HG03064 (cell line): ENCODE measurements around the gene VPS18.

Experiments used
- ATAC-seq: cut with Tn5 transposase; IDR thresholded peaks from one replicate; pipeline ENCODE4 v1.9.1; 2021; ENCODE audit warnings: low read depth; ENCODE audit not compliant: unreplicated experiment

The VPS18 gene

DNA sequence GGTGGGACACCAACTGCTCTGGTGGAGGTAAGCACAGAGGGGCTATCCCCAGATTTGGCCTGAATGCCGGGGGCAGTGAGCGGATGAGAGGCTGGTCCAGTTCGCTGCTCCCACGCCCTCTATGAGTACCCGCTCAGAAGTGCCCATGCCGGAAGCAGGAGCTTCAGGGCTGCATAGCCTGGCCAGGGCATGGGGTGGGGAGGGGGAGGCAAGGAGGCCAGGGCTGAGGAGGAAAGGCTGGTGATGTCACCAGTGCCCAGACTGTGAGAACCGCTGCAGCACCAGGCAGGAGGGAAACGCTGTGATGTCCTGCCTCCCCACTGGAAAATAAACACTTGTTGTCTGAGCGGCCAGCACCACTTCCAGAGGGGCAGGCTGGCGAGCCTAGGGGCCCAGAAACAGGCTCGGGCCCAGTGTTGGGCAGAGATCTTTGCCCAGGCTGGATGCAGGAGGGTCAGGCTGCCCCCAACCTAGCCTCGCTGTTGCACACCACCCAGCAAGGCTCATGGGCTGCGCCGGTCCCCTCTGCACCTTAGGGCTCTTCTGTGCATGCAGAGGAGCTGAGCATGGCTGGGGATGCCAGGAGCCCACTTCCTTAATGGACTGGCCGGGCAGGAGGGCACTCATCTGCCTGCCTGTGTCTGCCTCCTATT lies 24.0 kb downstream of the VPS18 start:
- ATAC-seq, result no peak

DNA sequence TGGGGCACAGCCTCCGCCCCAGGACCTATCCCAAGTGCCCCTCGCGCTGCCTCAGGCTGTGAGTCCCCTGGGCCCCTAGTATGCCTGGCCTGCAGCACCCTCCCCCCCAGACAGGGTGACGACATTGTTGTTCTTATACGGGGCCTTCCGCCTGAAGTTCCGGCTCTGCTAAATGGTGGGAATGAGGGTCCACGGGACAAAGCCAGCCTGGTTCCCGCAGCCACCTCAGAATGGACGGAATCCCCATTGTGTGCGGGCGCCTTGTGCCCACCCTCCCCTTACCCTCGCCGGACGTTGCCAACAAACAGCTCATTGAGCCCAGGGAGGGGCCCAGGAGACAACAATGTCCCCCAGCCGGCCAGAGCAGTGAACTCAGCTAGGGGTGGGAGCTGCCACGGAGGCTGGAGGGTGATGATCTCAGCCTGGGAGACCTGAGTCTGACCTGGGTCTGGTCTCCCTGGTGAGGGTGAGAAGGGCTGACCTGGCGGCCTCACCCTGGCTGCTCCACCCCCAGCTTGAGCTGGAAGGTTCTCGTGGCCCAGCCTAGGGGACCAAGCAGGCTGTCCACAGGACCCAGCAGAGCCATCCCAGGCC lies 24.6 kb downstream of the VPS18 start:
- ATAC-seq, result no peak

DNA sequence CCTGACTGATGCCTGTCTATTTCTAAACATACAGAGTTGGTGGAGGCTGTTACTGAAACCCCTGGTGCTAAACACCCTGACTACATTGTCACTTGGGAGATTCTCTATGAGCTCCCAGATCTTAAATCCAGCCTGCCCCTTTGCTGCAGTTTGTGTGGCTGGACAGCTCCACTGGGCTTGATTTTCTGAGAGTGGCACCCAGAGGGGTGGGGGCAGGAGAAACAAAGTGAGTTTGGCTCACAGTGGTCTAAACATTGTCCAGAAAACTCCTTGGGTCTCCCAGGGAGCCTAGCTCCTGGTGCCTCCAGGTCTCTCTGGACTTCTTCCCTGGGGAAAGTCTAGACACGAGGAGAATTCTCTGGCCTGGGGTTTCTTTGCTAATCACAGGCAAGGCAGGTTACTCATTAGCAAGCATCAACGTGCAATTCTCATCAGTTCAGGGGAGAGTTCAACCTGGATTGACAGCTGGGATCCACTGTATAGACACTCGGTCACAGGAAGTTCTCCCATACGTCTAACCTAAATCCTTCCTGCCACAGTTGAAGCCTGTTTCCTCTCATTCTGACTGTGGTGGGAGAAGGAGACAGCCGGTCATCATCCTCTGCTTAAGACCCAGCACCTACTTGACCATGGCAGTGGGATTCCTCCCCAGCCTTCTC lies 27.8 kb downstream of the VPS18 start:
- no peak for ATAC-seq

DNA sequence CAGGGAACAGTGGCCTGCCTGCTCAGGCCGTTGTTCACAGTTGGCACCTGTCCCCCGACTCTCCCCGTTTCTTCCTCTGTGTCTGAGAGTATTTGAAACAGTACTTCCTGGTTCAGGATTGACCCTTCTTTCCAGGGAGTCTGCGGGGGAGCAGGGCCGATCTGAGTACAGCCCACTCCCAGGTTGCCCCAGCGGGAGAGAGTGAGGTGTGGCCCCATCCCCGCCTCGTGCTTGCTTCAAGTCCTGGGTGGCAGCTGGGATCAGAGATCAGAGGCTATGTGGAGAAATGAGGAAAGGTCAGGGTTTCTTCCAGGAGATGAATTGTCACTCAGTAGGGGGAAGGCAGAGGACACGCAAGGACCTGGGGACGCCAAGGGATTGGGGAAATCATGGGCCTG lies 28.4 kb downstream of the VPS18 start:
- ATAC-seq, result no peak

DNA sequence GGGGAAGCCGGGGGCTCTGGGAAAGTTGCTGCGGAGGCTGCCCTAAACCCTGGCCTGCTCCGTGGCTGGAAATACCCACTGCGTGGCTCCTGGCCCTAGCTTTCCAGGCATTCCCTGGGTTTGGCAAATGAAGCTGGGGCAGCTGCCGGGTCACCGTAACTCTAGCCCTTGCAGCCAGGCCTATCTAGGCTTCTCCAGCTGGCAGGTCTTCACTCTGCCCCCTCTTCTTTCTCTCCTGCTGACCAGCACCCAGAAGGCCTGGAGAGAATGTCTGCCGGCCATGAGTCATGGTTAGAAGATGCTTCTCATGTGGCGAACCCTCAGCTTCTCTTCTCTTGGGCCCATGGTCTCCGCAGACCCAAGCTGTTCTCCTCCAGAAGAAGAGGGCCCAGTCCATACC lies 29.3 kb downstream of the VPS18 start:
- ATAC-seq, result no peak

DNA sequence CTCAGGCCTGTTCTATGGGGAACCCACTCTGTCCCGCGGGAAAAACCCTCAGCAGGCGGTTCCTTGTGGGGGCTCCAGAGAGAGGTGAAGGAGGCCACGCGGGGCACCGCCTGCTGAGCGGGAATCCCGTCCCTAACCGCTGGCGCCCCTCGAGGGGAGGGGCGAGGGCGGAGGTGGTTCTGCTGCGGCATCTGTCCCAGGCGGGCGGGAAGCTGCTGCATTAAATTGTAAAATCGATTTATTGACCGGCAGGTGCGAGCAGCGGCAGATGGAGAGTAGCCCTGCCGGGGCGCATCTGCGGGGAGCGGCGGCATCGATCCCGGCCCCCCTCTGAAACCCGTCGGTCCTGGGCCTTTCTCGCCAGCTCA lies 31.2 kb downstream of the VPS18 start:
- ATAC-seq, result no peak

DNA sequence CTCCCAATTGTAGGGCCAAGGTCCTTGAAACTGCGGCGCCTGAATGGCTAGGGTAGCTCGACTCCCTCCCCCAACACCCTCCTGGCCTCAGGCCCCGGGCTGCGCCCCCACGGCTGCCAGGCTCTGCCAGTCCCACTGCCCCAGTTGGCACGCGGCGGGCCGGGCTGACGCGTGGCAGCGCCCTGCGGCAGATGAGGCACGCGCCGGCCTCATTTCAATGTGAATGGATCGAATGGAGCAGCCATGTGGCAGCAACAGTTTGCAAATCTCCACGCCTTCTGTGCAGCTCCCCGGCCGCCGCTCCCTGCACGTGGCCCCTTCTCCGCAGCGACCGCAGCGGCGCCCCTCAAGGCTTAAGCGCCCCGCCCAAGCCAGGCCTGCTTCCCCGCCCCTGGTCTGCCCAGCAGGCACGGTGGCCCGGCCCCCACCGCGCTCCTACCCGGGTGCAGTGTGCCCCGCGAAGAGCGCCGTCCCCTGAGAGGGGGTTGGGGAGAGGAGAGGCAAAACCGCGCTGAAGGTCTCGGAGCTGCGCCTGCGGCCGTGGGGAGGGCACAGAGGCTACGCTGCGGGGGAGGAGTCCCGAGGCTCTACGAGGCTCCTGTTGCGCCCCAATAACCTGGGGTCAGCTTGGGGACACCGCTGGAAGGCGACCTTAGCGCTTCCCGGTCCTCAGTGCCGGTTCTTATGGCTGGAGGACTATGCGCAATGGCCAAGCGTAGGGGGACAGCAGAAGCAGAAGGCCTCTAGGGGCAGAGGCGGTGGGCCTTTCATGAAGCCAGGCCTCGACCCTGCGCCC lies 31.8 kb downstream of the VPS18 start:
- no peak for ATAC-seq

DNA sequence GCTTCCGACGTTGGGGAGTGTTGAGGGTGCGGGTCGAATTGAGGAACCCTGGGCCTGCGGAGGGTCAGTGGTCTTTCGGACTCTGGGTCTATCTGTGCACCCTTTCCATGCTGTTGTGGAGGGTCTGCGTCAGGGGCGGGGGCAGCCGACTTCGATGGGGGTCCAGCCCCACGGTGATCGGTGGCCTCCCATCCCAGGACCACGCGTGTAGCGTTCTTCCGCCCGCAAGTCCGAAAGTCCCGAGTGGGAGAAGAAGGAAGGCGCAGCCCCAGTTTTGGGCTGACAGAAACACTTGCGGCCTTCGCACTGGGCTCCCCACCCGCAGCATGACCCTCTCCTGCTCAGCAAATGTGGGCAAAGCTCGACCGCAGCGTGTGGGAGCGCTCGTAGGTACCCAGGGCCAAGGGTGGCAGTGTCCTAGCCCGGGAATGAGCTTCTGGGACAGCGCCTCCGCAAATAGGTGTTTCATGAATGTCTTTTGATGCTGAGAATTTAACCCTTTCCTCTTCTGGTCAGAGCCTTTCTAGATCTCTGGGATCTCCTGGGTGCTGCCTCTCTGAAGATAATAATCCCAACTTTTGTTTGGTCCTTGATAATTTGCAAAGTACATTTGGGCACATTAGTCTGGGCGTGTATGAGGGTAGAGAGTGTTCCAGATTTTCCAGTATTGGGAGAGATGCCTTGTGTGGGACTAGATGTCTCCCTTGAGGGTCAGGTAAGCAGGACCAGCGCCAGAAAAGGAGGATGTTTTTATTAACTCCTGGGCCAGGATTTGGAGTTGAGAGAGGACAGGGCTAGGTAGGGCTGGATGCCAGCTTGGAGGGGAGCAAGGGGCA lies 32.6 kb downstream of the VPS18 start:
- no peak for ATAC-seq

DNA sequence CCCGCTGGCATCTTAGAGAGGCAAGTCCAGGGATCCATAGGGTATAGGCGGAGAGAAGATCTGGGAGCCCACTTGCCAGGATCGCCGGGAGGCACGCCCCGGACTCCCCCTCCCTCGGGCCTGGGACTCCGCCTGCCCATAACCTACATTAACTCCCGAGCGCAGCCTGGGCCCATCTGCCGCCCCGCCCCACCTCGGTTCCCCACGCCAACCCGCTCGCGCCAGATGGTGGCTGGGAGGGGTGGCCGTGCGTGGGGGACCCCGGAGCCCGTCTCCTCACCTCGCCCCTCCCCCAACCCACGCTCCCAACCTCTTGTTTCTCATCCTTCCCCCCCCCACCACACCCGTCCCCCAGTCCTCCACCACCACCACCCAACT lies 33.2 kb downstream of the VPS18 start:
- no peak for ATAC-seq

DNA sequence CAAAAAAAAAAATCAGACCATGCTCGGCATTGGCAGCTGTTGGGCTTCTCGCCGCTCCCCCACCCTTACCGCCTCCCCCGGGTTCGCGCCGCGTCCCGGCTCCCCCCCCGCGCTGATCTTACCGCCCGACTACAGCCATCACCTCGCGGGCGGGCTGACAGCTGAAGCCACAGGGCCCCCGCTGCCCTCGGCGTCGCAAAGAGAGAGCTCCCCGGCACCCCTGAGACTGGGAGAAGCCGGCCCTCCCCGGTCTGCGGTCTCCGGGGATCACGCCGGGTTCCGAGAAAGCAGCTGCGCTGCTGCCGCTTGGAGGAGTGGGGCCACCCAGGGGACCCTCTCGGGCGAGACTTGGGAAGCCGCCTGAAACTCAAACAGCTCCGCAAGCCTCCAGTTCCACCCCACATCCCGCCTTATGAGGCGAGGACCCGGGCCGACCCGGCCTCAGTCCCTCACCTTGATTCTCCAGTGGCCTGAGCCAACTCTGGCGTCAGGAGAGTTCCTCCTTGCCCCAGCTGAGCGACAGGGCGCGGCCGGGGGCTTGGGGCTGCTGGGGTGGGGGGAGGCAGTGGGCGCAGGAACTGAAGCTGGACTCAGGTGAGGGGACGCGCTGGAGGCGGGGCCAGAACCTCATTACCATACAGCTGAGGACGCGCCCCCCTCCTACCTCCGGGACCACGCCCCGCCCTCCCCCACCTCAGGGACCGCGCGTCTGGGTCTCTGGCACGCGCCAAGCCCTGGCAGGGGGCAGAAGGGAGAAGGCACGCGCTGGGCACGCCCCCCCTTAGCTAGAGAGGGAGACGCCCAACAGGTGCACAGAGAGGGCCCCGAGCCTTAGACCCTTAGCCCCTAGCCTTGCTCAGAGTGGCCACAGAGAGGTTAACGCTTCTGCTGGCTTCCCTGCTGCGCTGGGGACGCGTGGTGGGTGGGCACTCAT lies 33.9 kb downstream of the VPS18 start:
- ATAC-seq, result no peak

DNA sequence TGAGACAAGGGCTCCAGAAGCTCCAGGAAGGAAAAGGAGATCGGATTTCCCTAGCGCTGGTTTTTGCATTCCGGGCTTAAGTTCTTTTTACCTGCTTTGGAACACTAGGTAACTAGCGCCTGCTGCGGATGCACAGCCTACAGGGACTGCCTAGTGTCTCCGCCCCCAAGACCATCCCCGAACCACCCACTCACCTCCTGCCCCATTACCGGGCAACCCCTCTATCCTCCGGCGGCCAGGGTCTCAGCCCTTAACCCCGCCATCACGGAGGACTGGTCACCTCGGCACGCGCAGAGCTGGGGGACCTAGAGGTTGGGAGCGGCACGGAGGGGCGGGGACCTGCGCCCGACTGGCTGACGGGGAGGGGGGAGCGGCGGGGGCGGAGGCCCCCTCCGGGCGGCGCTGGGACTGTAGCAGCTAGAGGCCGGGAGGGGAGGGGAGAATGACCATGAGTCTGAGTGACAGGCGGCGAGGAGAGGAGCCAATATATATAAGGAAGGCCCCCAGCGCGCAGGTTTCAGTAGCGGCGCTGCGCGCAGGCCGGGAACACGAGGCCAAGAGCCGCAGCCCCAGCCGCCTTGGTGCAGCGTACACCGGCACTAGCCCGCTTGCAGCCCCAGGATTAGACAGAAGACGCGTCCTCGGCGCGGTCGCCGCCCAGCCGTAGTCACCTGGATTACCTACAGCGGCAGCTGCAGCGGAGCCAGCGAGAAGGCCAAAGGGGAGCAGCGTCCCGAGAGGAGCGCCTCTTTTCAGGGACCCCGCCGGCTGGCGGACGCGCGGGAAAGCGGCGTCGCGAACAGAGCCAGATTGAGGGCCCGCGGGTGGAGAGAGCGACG lies 34.8 kb downstream of the VPS18 start, which contains the start of gene DLL4:
DLL4 (plus strand) TSS at position 520 of the 839 bp plus-strand sequence. CDS start 329 bp downstream, outside the sequence.
- no peak for ATAC-seq

DNA sequence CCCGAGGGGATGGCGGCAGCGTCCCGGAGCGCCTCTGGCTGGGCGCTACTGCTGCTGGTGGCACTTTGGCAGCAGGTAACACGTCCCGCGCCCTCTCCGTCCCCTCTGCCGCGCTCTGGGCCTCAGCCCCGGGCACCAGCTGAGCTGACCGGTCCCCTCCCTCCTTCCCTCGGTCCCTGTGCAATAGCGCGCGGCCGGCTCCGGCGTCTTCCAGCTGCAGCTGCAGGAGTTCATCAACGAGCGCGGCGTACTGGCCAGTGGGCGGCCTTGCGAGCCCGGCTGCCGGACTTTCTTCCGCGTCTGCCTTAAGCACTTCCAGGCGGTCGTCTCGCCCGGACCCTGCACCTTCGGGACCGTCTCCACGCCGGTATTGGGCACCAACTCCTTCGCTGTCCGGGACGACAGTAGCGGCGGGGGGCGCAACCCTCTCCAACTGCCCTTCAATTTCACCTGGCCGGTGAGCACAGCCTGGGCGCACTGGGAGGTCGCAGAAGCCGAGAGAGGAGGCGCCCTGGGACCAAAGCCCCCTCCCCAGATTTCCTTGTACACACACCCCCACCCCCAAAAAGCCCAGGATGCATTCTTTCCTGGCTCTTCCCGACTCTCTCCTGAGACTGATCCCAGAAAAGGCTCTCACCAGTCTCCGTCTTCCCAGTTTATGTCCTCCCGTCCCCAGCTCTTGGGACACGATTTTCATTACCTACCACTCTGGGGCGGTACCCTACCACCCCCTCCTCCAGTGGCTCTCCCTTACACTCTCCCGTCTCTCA lies 35.6 kb downstream of the VPS18 start:
- no peak for ATAC-seq

DNA sequence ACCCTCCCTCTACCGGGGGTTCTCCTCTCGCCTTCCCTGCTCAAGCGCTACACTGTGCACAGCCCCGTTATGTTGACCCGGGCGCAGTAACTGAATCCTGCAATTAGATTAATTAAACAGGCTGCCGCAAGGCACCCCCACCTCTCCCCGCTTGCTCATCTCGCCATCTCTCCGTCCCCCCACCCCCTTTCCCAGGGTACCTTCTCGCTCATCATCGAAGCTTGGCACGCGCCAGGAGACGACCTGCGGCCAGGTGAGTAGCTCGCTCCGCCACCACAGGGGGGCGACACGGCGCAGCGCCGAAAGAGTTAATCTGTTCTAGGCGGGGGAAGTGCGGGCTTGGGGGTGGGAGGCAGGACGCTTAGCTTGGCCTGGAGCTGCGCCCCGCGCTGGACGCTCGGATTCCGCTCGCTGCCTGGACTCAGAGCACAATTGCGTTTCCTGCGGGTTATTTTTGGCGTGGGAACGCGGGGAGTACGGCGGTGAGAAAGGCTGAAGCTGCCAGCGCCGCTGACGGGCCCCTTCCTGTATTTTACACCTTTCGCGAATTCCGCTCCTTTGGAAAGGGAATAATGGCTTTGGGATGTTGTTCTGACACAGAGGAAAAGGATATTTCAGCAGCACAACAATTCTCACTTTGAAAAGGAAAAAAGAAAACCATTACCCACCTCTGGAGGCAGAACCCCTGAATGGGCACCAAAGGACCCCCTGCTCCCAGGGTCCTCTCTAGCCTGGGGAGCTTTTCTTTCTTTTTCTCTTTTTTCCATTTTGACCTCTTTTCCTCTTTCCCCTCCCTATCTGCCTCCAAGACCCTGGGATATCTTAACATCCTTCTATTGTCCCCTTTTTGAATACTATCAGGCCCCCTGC lies 36.4 kb downstream of the VPS18 start:
- ATAC-seq, result no peak

DNA sequence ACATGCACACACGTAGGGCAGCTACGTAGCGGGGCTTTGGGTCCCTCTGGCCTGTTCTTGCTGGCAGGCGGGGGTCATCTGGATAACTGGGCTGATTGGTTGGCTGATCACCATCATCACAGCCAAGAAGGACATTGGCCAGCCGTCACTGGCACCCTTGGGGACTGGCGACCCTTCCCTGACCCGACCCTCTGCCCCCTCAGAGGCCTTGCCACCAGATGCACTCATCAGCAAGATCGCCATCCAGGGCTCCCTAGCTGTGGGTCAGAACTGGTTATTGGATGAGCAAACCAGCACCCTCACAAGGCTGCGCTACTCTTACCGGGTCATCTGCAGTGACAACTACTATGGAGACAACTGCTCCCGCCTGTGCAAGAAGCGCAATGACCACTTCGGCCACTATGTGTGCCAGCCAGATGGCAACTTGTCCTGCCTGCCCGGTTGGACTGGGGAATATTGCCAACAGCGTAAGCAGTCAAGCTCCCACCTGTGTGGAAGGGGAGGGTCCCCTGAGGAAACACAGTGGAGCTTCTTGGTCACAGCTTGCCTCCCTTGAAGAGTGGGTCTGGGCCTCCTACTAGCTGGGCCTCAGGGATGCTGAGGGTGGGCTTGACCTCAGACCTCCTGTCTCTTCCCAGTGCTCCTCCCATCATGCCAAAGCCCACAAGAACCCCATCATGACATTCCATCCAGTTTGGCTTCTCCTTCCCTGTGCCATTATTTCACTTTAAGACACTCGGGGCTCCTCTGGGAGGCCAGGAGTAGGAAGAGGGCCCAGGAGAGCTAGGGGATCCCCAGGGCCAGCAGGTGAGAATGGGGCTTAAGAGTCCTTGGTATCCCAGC lies 37.3 kb downstream of the VPS18 start:
- ATAC-seq, result no peak

DNA sequence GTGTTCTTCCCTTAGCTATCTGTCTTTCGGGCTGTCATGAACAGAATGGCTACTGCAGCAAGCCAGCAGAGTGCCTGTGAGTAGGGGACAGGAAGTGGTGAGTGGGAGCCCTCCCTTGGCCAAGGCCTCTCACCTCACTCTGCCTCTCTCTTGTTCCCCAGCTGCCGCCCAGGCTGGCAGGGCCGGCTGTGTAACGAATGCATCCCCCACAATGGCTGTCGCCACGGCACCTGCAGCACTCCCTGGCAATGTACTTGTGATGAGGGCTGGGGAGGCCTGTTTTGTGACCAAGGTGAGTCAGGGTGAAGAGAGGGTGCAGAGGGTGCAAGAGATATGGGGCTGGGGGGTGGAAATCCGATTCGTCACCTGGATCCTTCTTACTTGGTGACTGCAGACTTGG lies 37.9 kb downstream of the VPS18 start:
- no peak for ATAC-seq
